K562 (cell line): ENCODE measurements around the gene PITX1. TPM values are rescaled to one million over a fixed set of nuclear protein-coding genes. Genes with fewer than 3 reads are reported as not detected.

Source experiments
- ATAC-seq: fragments of 200-7000 bp; cut with Tn5 transposase; 3 replicates; pipeline ENCODE4 v1.9.1; 2020; ENCODE audit warnings: moderate library complexity
- BruUV-seq: library from RNA; stranded (reverse); fragments of 400-500 nt; replicated peaks from 2 replicates; lab custom pipeline; 2021; lab: Mats Ljungman, UMichigan
- CTCF ChIA-PET: fragments of 300-600 bp; formaldehyde crosslinking; extraction: SDS; loops from one replicate; lab custom pipeline; 2021; ENCODE audit warnings: low intra/inter-chr PET ratio; lab: Yijun Ruan, JAX
- POLR2A ChIA-PET: fragments of 300-600, 350-650 bp; sonication (Branson Sonifier 250); formaldehyde crosslinking; extraction: SDS; loops from one replicate; lab custom pipeline; 2021; ENCODE audit warnings: antibody characterized with exemption, inconsistent platforms; lab: Yijun Ruan, JAX
- DNase-seq, 4 experiments: peaks; one replicate each; pipeline versions ENCODE4 v3.0.0 to v3.0.0-alpha.2; 2011 to 2018; ENCODE audit warnings: low spot score in 3 of 4, mixed read lengths in 3 of 4; ENCODE audit errors: extremely low read depth in 1 of 4
- FAIRE-seq: peaks from 2 replicates; lab custom pipeline; 2011; peaks lifted over from hg19 to GRCh38; lab: Jason Lieb, UNC
- H2AFZ ChIP-seq: 2 replicates; pipeline ENCODE4 v1.6.0; 2011; ENCODE audit warnings: low read depth, low read length, control low read depth, inconsistent platforms
- H3K27ac ChIP-seq: fragments of 200-600 bp; 3 replicates; pipeline ENCODE4 v1.8.0; 2011; ENCODE audit warnings: low read depth, mild to moderate bottlenecking, control low read depth, inconsistent platforms, low read length, moderate library complexity, mixed read lengths; ENCODE audit errors: extremely low read depth
- H3K27me3 ChIP-seq, 2 experiments: fragments of 300-600 bp in 1 of 2; 2 replicates in 1 of 2; 3 replicates in 1 of 2; pipeline versions ENCODE4 v1.6.0 to v1.8.0; 2011; ENCODE audit warnings: inconsistent platforms in 2 of 2, low read length in 2 of 2, mild to moderate bottlenecking in 1 of 2, mixed read lengths in 1 of 2, moderate library complexity in 1 of 2; ENCODE audit not compliant: control insufficient read depth in 2 of 2, insufficient read depth in 2 of 2
- H3K36me3 ChIP-seq: fragments of 300-600 bp; 3 replicates; pipeline ENCODE4 v1.8.0; 2011; ENCODE audit warnings: mild to moderate bottlenecking, low read length, inconsistent platforms; ENCODE audit not compliant: control insufficient read depth, insufficient read depth
- H3K4me1 ChIP-seq, 2 experiments: fragments of 200-600 bp in 1 of 2; replicated peaks in 1 of 2; 2 replicates in 1 of 2; 3 replicates in 1 of 2; pipeline versions ENCODE4 v1.5.1 to v1.8.0; 2011; ENCODE audit warnings: inconsistent platforms in 2 of 2, low read length in 2 of 2, mild to moderate bottlenecking in 1 of 2, mixed read lengths in 1 of 2, moderate library complexity in 1 of 2; ENCODE audit not compliant: control insufficient read depth in 2 of 2, insufficient read depth in 2 of 2
- H3K4me2 ChIP-seq: 2 replicates; pipeline ENCODE4 v1.6.1; 2011; ENCODE audit warnings: low read length, control low read depth, inconsistent platforms, mixed read lengths; ENCODE audit not compliant: insufficient read depth
- H3K4me3 ChIP-seq: fragments of 200-600 bp; sonication (generic), shearing (Covaris generic); 2 replicates; pipeline ENCODE4 v1.5.1; 2016; ENCODE audit warnings: control low read depth, inconsistent platforms
- H3K79me2 ChIP-seq: fragments of 200-600 bp; 3 replicates; pipeline ENCODE4 v1.8.0; 2011; ENCODE audit warnings: low read length, inconsistent platforms; ENCODE audit not compliant: control insufficient read depth, insufficient read depth
- H3K9ac ChIP-seq, 2 experiments: 2 replicates each; pipeline versions ENCODE4 v1.6.0 to v1.6.1; 2011; ENCODE audit warnings: low read depth in 2 of 2, low read length in 2 of 2, control low read depth in 1 of 2, inconsistent platforms in 1 of 2, mild to moderate bottlenecking in 1 of 2, mixed read lengths in 1 of 2; ENCODE audit not compliant: insufficient read depth in 1 of 2
- H3K9me1 ChIP-seq: one replicate; pipeline ENCODE4 v1.6.0; 2011; ENCODE audit warnings: inconsistent platforms, mild to moderate bottlenecking, low read length, moderate library complexity; ENCODE audit not compliant: control insufficient read depth, insufficient read depth
- H3K9me3 ChIP-seq: replicated peaks from 2 replicates; pipeline ENCODE4 v1.5.1; 2011; ENCODE audit warnings: low read depth, low read length, inconsistent platforms; ENCODE audit not compliant: control insufficient read depth, insufficient read depth
- H4K20me1 ChIP-seq: replicated peaks from 2 replicates; pipeline ENCODE4 v1.6.1; 2011; ENCODE audit warnings: low read length, inconsistent platforms, mixed read lengths; ENCODE audit not compliant: control insufficient read depth, insufficient read depth
- CREM ChIP-seq: IDR thresholded peaks from 2 replicates; pipeline ENCODE4 v1.6.1; 2014; ENCODE audit warnings: antibody characterized with exemption, low read depth
- ELF4 ChIP-seq: fragments of 450-650 bp; formaldehyde crosslinking; IDR thresholded peaks from 2 replicates; pipeline ENCODE4 v1.4.0; 2022; ENCODE audit warnings: missing genetic modification characterization
- NR3C1 ChIP-seq: sonication (generic); formaldehyde crosslinking; IDR thresholded peaks from 2 replicates; pipeline ENCODE4 v1.8.1; 2022; ENCODE audit warnings: missing genetic modification reagents
- RBM17 ChIP-seq: fragments of 200-400 bp; formaldehyde crosslinking; IDR thresholded peaks from 2 replicates; pipeline ENCODE4 v1.6.1; 2017; ENCODE audit warnings: low read depth, mild to moderate bottlenecking, low read length, borderline replicate concordance
- SPI1 ChIP-seq: IDR thresholded peaks from 2 replicates; pipeline ENCODE4 v1.6.1; 2011; ENCODE audit warnings: low read depth, low read length, control low read depth, borderline replicate concordance
- ZBTB1 ChIP-seq: sonication (generic); formaldehyde crosslinking; IDR thresholded peaks from 2 replicates; pipeline ENCODE4 v1.8.1; 2023; ENCODE audit warnings: missing genetic modification reagents, low read depth, mild to moderate bottlenecking, borderline replicate concordance
- WGBS: fragments of 100-300 bp; shearing (Covaris generic); methylation state at CpG from one replicate; pipeline ENCODE4 v1.1.6; 2016; ENCODE audit warnings: low coverage, mixed read lengths; ENCODE audit not compliant: insufficient coverage; ENCODE audit errors: missing lambda C conversion rate; 5-methylcytosine and 5-hydroxymethylcytosine counted together
- in situ Hi-C: fragments of 300-500 bp; cut with MboI; formaldehyde crosslinking; loops from 4 replicates; pipeline ENCODE4 v1.15.0; 2018; ENCODE audit warnings: inconsistent platforms, mixed read lengths
- intact Hi-C: fragments of 100-400 bp; cut with micrococcal nuclease; formaldehyde crosslinking; loops from 2 replicates; pipeline ENCODE4 v1.14.2; 2022
- polyA plus RNA-seq, 8 experiments: library from polyadenylated mRNA; depleted of rRNA in 4 of 8; stranded (reverse) in 5 of 8; unstranded in 3 of 8; fragments of >200 nt; fragmentation: Nextera tagmentation in 2 of 8; fragmentation: Illumina TruSeq in 1 of 8; extraction: Ambion mirVana in 2 of 8; extraction: Trizol in 1 of 8; gene quantifications; 2 replicates each; pipeline versions ENCODE4 v1.2.1 to v1.2.3, GENCODE V29; 2011 to 2014; ENCODE audit warnings: inconsistent platforms in 1 of 8, missing spikeins in 1 of 8
- total RNA-seq, 7 experiments: library from RNA; depleted of rRNA in 6 of 7; stranded (reverse); fragments of >200 nt in 6 of 7; fragmentation: Illumina TruSeq in 2 of 7; extraction: Trizol in 2 of 7; gene quantifications; 2 replicates each; pipeline versions ENCODE4 v1.2.1 to v1.2.3, GENCODE V29; 2011 to 2021; ENCODE audit warnings: low replicate concordance in 1 of 7
- TF ChIP-seq, protein P1 (sequence below): IDR thresholded peaks from 2 replicates; pipeline ENCODE4 v1.6.1; 2016; ENCODE audit warnings: missing genetic modification characterization, missing compliant biosample characterization
- TF ChIP-seq, protein P2 (sequence below): fragments of 450-650 bp; formaldehyde crosslinking; IDR thresholded peaks from 2 replicates; pipeline ENCODE4 v1.4.0; 2022; ENCODE audit warnings: missing genetic modification characterization
- TF ChIP-seq, protein P3 (sequence below): fragments of 450-650 bp; formaldehyde crosslinking; conservative IDR thresholded peaks from 2 replicates; pipeline ENCODE4 v1.4.0; 2022; ENCODE audit warnings: mild to moderate bottlenecking, missing genetic modification characterization

Gene PITX1
- total and polyA plus RNA-seq, 9 of the 15 experiments (the other 6 are each of a cell fraction or from before 2014, with no cell fraction given) = 0.13 to 88.2 (median 24.9) TPM

DNA sequence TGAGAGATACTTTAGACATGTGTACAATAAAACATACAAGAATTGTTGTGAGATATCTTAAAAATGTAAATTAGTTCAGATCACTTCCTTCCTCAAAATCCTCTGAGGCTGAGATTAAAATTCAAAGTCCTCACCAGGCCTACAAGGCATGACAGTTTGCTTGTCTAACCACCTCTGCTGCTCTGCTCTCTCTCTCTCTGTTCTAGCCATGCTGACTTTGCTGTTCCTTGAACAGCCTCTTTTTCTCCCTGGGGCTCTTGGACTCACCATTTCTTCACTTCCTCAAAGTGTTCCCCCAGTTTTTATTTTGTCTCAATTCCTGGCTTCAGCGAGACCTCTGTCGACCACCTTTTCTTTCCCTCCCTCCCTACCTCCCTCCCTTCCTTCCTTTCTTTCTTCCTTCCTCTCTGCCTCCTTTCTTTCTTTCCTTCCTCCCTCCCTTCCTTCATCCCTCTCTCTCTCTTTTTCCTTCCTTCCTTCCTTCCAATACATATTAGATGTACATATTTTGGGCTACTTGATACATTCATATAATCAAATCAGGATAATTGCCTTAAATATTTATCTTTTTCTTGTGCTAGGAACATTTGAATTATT, 39.4 kb downstream of the PITX1 start:
- Histone ChIP-seq H2AFZ (no peak overlapping the region), H3K4me3 (no peak overlapping the region), H3K9ac (no peak overlapping the region), H3K36me3 (no peaks in the 10 kb centered on the region), H3K9me3 (no peaks in the 10 kb centered on the region), H3K27ac (no peak overlapping the region), H3K4me2 (no peak overlapping the region), H4K20me1 (no peaks in the 10 kb centered on the region), H3K27me3 (no peaks in the 10 kb centered on the region), H3K9me1 (no peaks in the 10 kb centered on the region), H3K4me1 (peaks cover 0 to 3% of the 10 kb centered on the region in 2 experiments; a peak in 1 of 5 replicates), H3K79me2 (no peaks in the 10 kb centered on the region)
- ChIA-PET CTCF (no interaction called here), POLR2A (no interaction called here)
- FAIRE-seq = no peak
- intact Hi-C loops = no loop called here
- TF ChIP-seq SPI1 (peak; percentile 61; the same call in 1 of the 2 replicates), NR3C1 (no peak), ZBTB1 (CRISPR knock-in tag) (no peak), RBM17 (no peak), CREM (no peak), ELF4 (CRISPR knock-in tag) (0 out of 2 replicates have a peak, but pooled peaks have one; percentile 18)
- TF ChIP-seq, protein P1, sequence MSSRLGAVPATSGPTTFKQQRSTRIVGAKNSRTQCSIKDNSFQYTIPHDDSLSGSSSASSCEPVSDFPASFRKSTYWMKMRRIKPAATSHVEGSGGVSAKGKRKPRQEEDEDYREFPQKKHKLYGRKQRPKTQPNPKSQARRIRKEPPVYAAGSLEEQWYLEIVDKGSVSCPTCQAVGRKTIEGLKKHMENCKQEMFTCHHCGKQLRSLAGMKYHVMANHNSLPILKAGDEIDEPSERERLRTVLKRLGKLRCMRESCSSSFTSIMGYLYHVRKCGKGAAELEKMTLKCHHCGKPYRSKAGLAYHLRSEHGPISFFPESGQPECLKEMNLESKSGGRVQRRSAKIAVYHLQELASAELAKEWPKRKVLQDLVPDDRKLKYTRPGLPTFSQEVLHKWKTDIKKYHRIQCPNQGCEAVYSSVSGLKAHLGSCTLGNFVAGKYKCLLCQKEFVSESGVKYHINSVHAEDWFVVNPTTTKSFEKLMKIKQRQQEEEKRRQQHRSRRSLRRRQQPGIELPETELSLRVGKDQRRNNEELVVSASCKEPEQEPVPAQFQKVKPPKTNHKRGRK (tag) = peak; percentile 71
- TF ChIP-seq, protein P2, sequence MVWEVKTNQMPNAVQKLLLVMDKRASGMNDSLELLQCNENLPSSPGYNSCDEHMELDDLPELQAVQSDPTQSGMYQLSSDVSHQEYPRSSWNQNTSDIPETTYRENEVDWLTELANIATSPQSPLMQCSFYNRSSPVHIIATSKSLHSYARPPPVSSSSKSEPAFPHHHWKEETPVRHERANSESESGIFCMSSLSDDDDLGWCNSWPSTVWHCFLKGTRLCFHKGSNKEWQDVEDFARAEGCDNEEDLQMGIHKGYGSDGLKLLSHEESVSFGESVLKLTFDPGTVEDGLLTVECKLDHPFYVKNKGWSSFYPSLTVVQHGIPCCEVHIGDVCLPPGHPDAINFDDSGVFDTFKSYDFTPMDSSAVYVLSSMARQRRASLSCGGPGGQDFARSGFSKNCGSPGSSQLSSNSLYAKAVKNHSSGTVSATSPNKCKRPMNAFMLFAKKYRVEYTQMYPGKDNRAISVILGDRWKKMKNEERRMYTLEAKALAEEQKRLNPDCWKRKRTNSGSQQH (CRISPR knock-in tag) = 0 out of 2 replicates have a peak, but pooled peaks have one; percentile 25
- TF ChIP-seq, protein P3, sequence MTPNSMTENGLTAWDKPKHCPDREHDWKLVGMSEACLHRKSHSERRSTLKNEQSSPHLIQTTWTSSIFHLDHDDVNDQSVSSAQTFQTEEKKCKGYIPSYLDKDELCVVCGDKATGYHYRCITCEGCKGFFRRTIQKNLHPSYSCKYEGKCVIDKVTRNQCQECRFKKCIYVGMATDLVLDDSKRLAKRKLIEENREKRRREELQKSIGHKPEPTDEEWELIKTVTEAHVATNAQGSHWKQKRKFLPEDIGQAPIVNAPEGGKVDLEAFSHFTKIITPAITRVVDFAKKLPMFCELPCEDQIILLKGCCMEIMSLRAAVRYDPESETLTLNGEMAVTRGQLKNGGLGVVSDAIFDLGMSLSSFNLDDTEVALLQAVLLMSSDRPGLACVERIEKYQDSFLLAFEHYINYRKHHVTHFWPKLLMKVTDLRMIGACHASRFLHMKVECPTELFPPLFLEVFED = peak; percentile 62; the same call in 1 of the 2 replicates
- in situ Hi-C loops = no loop called here
- no TSS peak for BruUV-seq
- whole genome bisulfite sequencing = 13% methylated on average over 1 of the region's 2 CpGs
- DNase-seq = peak in 2 of 4 experiments; percentile 16 to 17
- ATAC-seq = peak; percentile 79
